GM18507 (cell line): ENCODE measurements around the gene CYGB.
"Not testable (repeated sequence)": the region's sequence is repeated elsewhere in the genome, so short reads cannot be mapped to it uniquely, and the experiment has no call there.

Source experiments
- DNase-seq: peaks from one replicate; pipeline ENCODE4 v3.0.0; 2011; ENCODE audit warnings: low read depth; ENCODE audit not compliant: insufficient read length; ENCODE audit errors: extremely low spot score
- FAIRE-seq: peaks from 2 replicates; lab custom pipeline; 2011; peaks lifted over from hg19 to GRCh38; lab: Jason Lieb, UNC

The CYGB gene

DNA sequence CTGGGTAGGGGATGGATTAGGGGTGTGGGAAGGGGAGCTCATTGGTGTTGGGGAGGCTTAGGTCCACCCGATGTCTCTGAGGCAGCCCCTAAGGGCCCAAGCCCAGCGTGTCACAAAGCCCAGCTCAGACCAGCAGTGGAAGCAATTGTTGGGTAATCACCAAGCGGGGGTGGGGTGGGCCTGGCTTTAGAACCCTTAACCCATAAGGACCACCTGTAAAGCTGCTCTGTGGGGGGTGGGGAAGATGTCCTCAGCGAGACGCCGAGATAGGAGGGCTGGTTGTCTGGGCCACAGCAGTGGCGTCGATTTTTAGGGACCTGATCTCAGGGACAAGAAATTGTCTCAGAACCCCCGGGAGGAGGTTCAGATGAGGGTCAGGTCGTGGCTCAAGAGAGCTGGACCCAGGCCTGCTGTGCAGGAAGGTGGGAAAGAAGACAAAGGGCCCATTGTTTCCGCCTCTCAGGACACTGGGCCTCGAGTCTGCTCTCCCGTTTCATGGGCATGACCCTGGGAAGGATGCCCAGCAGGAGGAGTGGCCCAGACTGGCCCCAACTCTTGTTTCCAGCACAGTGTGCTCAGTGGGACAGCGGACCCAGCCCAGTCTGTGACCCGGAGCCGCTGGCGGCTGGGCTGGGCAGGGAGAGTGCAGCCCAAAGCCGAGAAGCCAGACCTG lies 32.2 kb upstream of the CYGB start:
- FAIRE-seq (no peak), DNase-seq (no peak)

DNA sequence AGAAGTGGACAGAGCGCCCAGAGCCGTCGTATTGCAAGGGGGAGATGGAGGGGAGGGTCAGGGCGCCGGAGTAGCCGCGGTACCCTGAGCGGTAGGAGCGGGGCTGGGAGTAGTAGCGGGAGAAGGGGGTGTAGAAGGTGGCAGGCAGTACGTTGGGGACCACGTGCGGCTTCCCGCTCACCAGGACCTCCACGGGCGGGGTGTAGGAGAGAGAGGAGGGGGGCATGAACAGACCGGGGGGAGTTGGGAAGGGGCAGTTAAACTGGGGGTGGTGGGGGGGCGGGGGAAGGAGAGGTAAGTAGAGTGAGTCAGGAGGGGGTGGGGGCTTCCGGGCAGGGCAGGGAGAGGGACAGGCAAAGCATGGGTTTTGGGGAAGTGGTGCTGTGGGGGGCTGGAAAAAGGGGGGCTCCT lies 31.3 kb upstream of the CYGB start:
- no peak for DNase-seq

DNA sequence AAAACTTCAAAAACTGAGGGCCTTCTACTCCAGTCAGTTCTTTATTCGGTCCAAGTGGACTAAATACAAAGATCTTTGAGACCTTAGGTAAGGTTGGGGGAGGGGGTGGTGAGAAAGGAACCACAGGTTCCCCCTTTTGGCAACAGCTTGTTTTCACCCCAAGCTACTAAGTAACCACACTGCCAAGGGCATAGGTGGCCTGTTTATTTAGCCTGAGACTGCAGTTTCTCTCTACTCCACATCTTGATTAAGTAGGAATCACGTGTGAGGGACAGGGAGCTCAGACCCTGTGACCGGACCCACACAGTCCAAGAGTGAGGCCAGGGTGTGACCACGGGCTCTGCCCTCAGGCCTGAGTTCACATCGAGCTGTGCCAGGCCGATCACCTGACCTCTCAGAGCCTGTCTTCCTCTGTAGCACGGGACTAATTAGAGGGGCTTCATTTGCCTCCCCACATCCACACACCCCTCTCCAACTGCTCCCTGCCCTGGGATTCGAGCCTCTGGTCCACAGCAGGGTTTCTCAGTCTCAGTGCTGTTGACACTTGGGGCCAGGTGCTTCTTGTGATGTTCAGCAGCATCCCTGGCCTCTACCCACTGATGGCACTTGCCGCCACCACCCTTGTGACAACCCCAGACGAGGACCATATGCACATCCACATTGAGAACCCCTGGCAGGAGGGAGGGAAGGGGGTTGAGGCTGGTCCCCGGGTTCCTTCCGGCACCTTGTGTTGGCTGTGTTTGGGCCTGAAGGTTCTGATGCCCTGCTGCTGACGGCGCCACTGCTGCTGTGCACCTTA lies 30.3 kb upstream of the CYGB start:
- DNase-seq (no peak), FAIRE-seq (no peak)

More for the DNA sequence above, 31.3 kb upstream of the CYGB start:
- FAIRE-seq, result no peak

DNA sequence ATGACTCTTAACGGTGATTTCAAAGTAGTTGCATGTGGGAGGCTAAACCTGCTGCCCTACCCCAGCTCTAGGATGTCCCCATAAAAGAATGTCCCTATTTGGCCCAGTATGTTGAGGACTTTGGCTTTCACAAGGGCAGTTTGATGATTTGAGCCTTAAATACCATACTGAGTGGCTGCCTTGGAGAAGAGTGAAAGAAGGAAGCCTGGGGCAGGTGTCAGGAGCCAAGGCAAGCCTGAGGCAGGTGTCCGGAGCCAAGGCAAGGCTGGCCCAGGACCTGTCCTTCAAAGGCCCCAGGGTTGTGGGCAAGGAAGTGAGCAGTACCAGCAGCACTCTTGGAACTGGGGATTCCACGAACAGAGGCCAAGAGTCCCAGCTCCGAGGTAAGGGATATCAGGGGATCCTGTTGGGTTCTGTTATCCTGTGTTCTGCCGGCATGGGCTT lies 29.5 kb upstream of the CYGB start:
- FAIRE-seq (no peak), DNase-seq (no peak)

DNA sequence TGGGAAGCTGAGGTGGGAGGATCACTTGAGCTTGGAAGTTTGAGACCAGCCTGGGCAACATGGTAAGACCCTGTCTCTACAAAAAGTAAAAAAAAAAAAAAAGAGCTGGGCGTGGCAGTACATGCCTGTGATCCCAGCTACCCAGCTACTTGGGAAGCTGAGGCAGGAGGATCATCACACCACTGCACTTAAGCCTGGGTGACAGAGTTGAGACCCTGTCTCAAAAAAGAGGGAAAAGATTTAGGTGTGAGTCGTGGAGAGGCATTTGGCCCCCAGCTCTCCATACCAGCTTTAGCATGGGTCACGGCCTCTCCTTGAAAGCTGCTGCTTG lies 29.1 kb upstream of the CYGB start:
- FAIRE-seq, result no peak

DNA sequence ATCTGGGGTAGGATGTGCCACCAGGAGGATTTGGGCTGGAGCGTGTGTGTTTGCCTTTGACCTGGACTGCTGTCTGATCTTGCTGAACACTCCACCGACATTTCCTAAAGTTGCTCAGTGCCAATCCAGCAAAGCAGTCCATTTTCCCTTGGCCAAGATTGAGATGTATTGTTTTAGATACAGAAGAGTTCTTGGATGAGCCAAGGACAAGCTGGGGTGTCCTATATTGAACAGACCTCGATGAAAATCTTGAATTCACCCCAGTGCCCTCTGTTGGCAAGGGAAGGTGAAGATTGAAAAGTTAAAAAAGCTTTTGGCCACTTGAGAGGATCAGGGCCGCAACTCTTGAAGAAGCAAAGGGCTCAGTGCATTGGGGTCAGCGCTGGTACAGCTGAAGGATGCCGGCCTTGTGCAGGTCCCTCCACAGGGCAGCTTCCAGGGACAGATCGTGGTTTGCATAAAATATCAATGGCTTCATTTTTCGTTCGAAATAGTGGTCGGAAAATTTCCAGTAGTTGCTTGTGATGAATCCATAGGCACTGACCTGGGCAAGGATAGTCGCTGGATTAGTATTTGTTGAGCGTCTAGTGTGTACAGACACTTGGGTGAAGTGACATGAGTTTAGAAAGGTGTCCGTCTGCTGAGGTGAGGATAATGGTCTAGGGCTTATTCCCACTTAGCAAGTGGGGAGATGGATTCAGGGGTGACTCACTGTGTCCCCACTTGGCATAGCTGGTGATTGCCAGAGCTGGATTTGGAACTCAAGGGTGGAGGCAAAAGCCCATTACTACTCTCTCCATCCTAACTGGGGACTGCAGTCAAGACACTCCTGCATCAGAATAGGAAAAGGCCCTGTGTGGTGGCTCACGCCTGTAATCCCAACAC lies 28.5 kb upstream of the CYGB start:
- FAIRE-seq, result no peak
- no peak for DNase-seq

More for the DNA sequence above, 29.1 kb upstream of the CYGB start:
- no peak for DNase-seq

DNA sequence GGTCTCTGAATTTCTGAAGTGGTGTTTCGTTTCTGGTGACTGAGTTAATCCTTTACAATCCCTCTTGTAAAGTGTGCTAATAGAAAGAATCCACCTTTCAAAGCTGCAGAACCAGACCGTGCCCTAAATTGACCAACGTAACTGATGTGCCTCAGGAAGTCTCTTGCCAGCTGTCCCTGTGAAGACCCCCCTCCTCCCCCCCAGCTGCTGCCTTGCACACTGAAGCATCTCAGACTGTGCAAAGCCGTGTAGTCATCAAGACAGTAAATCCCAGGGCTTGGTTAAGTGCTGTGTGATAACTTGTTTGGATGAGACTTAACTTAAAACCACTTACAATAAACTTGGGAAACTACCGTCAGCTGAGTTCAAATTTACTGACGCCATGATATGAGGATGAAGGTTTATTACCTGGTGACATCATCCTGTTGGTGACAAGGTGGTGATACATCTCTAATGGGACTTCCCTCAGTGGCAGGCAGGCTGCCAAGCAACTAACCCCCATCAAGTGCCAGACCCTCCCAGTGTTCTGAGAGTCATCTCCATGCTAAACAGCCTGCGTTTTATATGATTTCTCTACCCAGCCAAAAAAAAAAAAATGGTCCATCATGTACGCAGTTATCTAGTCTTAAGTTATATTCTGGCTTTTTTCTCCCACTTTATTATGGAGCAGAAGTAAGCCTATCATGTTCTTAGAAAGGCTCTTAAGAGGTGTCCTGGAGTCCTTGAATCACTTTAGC lies 27.6 kb upstream of the CYGB start:
- FAIRE-seq, DNase-seq: not testable (repeated sequence)

DNA sequence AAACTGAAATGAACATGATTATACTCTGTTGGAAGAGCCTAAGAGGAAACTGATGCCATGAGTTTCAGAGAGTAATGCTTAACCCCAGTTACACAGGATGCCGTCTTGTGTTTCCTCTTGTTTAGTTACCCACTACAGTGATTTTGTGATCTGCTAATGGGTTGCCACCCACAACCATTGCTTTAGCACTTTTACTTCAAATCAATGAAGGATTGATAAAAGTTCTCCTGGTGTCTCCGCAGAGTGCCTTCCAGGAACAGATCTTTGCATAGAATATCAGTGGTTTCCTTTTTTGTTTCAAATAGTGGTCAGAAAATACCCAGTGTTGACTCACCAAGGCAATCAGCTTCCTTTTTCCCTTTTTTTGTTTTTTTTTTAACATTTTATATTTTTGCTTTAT lies 25.9 kb upstream of the CYGB start:
- not testable (repeated sequence) for FAIRE-seq

DNA sequence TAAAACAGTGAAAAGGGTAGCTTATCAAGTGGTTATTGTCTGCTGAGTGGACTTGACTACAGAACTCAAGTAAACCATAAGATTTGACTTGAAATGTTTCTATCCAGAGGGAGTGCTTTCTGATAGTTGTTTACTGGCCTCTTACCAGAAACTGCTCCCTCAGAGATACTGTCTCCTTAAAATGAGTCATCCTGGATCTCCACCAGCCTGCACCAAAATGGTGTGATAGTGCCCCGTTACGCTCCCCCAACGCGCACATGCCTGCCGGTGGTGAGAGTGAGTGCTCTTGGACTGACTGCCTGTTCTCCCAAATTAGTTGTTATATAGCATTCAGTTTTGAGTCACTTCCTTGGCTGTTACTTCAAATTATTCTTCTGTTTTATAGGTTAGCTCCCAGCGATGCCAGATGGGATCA lies 25.2 kb upstream of the CYGB start:
- DNase-seq (no peak), FAIRE-seq (no peak)

More for the DNA sequence above, 25.9 kb upstream of the CYGB start:
- DNase-seq, result not testable (repeated sequence)

DNA sequence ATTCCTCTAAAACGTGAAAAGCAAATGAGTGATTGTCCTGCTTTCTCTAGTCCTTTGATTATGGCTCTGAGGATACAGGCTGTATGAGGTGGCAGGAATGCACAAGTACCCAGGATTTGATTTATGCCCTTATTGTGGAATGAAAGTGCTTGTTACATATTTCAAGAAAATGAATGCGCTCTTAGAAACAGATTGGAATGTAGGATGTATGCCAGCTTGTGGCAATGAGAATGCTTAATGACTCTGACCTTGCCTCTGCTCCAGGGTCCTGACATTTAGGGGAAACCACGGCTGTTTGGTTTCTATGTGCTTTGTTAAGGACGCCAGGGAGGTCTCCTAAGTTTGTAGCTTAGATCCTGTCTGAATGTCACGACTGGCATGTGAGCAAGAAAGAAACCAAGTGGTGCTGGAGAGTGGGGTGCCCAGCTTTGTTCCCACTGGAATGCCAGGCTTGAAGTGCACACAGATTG lies 24.3 kb upstream of the CYGB start:
- no peak for FAIRE-seq
- DNase-seq, result no peak

DNA sequence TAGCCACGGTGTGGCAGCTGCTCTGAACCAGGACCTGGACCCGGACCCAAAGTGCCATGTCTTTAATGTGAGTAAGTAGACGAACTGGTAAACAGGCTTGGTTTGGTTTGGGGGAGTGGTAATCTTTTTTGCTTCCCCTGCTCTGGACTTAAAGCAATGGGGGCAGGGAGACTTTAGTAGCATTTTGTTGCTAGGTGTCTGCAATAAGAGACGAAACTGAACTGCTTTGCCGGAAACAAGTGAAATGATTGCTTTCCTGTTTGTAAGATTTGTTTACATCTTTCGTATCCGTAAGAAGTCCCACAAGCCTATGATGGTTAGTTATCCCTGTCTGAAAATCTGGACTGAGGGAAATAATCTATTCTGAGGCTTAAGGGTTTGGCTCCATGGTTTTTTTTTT lies 23.8 kb upstream of the CYGB start:
- no peak for DNase-seq
- no peak for FAIRE-seq

DNA sequence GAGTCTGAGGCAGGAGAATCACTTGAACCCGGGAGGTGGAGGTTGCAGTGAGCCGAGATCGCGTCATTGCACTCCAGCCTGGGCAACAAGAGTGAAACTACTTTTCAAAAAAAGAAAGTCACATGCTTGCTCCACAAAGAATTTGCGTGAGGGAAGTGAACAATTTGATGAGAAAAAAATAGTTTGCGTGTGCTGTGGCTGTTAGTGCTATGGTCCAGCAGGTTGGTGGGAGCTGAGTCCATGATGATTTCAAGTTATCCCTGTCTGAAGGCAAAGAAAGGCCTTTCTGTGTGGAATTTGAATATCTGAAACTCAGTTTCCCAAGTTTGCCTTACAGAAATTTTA lies 23.3 kb upstream of the CYGB start:
- DNase-seq (no peak), FAIRE-seq (no peak)

DNA sequence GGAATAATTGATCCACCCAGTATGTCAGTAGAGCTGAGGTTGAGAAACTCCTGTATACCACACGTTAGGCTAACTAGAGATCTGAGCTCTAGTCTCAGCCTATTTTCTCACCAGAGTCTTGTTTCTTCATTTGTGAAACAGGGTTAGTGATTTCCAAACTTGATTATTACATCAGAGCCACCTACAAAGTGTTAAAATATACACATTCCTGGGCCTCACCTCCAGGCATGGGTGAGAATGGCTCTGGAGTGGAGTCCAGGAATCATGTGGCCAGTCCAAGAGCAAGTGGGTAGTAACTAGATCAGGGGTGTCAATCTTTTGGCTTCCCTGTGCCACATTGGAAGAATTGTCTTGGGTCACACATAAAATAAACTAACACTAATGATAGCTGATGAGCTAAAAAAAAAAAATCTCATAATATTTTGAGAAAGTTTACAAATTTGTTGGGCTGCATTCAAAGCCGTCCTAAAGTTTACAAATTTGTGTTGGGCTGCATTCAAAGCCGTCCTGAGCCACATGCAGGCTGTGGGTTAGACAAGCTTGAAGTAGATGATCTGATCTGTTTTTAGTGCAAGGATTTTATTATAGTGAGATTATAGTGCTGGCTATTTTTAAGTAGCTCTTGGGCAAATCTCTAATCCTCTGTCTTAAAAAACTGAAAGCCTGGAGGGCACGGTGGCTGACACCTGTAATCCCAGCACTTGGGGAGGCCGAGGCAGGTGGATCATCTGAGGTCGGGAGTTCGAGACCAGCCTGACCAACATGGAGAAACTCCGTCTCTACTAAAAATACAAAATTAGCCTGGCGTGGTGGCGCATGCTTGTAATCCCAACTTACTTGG lies 22.7 kb upstream of the CYGB start:
- DNase-seq, result no peak
- no peak for FAIRE-seq

DNA sequence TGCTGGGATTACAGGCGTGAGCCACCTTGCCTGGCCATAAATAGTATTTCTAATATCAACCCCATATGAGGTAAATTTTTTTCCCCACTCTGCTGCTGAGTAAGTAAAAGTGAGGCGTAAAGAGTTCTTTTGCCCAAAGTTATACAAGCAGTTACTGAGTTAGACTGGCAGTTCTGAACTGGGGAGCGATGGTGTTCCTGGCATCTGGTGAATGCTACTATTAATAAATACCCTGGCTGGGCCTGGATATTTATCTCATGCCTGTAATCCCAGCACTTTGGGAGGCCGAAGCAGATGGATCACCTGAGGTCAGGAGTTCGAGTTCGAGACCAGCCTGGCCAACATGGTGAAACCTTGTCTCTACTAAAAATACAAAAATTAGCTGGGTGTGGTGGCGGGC lies 22.0 kb upstream of the CYGB start:
- not testable (repeated sequence) for FAIRE-seq, DNase-seq

DNA sequence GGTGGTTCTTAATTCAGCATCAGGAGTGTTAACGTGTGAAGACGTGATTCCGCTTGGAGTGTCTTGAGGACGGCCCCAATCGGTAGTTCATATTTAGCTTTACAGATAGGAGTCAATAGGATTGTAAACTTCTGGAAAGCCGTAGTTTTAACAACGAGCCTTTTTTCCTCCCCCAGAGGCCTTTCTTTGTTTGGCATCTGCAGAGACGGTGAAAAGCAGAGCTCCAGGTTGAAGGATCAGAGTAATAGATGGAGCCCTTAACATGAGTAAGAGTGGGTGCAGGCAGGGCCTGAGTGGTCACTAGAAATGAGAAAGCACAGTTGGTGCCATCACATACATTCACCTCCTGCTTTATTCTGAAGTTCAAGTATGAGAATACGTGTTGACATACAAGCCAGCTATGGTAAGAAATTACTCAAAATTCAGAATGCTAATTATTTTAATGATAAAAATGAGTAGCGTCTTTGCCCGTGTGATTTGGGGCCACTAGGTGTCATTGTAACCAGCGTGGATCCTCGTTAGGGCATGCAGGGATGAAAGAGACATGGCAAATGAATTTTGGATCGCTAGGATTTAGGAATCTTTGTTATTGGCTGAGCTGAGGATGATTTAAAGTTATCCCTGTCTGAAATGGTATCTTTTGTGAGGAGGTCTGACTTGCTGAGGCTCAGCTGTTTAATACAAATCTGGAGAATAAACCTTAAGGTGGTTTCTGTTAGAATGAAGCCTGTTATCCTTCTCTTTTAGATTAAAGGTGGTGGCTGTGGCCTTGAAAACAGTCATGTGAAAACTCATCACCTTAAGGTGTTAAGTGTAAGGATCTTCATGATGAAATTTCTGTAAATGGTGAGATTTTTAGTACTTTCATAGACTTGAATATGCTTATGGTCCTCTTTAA lies 20.9 kb upstream of the CYGB start:
- DNase-seq (no peak), FAIRE-seq (no peak)

DNA sequence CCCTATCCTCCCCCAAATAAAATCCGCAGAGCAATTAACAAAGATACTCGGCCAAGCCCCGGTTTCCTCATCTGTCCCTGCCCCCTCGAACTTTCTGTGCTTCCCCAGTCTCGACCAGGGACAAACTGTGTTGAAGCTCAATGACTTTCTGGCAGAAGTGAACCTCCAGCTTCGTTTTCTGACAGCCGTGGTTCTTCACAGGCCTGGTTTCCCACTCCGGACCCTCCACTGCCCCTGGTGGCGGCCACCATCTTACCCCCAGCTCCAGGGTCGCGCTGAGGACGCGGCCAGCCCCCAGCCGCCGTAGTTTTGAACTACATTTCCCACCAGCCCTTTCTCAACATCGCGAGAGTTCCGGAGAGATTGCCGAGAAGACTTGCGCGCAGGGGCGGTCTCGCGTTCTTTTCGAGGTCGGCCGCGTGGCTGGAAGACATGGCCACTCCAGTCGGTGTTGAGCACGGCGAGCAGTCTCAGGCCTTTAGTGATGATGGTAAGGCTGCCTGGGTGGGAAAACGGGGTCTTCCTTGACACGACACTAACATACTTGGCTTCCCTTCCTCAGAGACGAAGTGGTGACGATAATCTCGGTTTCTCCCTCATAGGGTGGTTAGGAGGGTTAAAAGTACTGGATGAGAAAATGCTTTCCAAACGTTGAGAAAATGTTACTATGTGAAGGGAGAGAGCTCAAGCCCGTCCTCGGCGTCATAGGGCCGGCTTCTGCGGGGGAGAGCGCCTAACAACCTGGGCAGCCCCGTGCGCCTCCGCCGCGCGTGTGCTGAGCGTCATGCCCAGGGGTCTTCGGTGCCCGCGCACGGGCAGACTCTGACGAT lies 20.1 kb upstream of the CYGB start:
- DNase-seq (peak; percentile 79), FAIRE-seq (peak; percentile 87)
